ENCODE measurements around the gene OPHN1. TPM values are rescaled to one million over a fixed set of nuclear protein-coding genes. Genes with fewer than 3 reads are reported as not detected.

The OPHN1 gene
- total and polyA plus RNA-seq, 2 experiments from 2014 or later = 4.5 to 5.6 TPM

- 71% methylated on average over 6 of the region's 6 CpGs for WGBS (ENCODE audit: low lambda C conversion rate, missing lambda C conversion rate)
- no peaks in the 10 kb centered on the region for H3K4me1 ChIP-seq (ENCODE audit: insufficient read depth)
- H3K9me3 ChIP-seq (ENCODE audit: low read depth) = no peaks in the 10 kb centered on the region
- H3K9me2 ChIP-seq (replicated peaks; ENCODE audit: insufficient read depth) = no peaks in the 10 kb centered on the region
- no peak overlapping the region for H3K4me2 ChIP-seq
- no peak overlapping the region for H3K4me3 ChIP-seq
- TF ChIP-seq EZH2phosphoT487 (IDR thresholded peaks at IDR 0.05; ENCODE audit: low read depth, severe bottlenecking, unreplicated experiment) (no peak), EZH2 (IDR thresholded peaks at IDR 0.05; ENCODE audit: borderline replicate concordance) (no peak), CTCF (IDR thresholded peaks at IDR 0.05; ENCODE audit: poor library complexity) (no peak)
- no peaks in the 10 kb centered on the region for H3K36me3 ChIP-seq (replicated peaks; ENCODE audit: insufficient read depth, low read depth)
- no peak overlapping the region for H3K27ac ChIP-seq
- H3K79me2 ChIP-seq = no peaks in the 10 kb centered on the region
- no peak overlapping the region for H2AFZ ChIP-seq
- H3K27me3 ChIP-seq = no peaks in the 10 kb centered on the region
- no peaks in the 10 kb centered on the region for H4K20me1 ChIP-seq (ENCODE audit: insufficient read depth, poor library complexity, severe bottlenecking)
- DNase-seq (ENCODE audit: low spot score) = no peak
These were observed 29.8 kb downstream of the OPHN1 start for GRCh38 chrX:68403522-68403921.

- no peaks in the 10 kb centered on the region for H3K36me3 ChIP-seq (replicated peaks; ENCODE audit: insufficient read depth, low read depth)
- no peaks in the 10 kb centered on the region for H3K27me3 ChIP-seq
- no peaks in the 10 kb centered on the region for H3K9me2 ChIP-seq (replicated peaks; ENCODE audit: insufficient read depth)
- WGBS (ENCODE audit: low lambda C conversion rate, missing lambda C conversion rate) = 78% methylated on average over 2 of the region's 2 CpGs
- H3K4me2 ChIP-seq = no peak overlapping the region
- DNase-seq (ENCODE audit: low spot score) = no peak
- H3K4me1 ChIP-seq (ENCODE audit: insufficient read depth) = no peaks in the 10 kb centered on the region
- TF ChIP-seq EZH2 (IDR thresholded peaks at IDR 0.05; ENCODE audit: borderline replicate concordance) (no peak), EZH2phosphoT487 (IDR thresholded peaks at IDR 0.05; ENCODE audit: low read depth, severe bottlenecking, unreplicated experiment) (no peak), CTCF (IDR thresholded peaks at IDR 0.05; ENCODE audit: poor library complexity) (no peak)
- H4K20me1 ChIP-seq (ENCODE audit: insufficient read depth, poor library complexity, severe bottlenecking) = no peaks in the 10 kb centered on the region
- H3K9me3 ChIP-seq (ENCODE audit: low read depth) = no peaks in the 10 kb centered on the region
- H2AFZ ChIP-seq = no peak overlapping the region
- H3K79me2 ChIP-seq = no peaks in the 10 kb centered on the region
- no peak overlapping the region for H3K4me3 ChIP-seq
- H3K27ac ChIP-seq = no peak overlapping the region
These were observed 30.3 kb downstream of the OPHN1 start for GRCh38 chrX:68403038-68403437.

GRCh38 chrX:68402094-68402493, 31.2 kb downstream of the OPHN1 start:
- 83% methylated on average over 2 of the region's 2 CpGs for WGBS (ENCODE audit: low lambda C conversion rate, missing lambda C conversion rate)

More at GRCh38 chrX:68402094-68402493, 31.2 kb downstream of the OPHN1 start:
- H3K4me2 ChIP-seq = no peak overlapping the region
- no peaks in the 10 kb centered on the region for H3K27me3 ChIP-seq
- H3K4me1 ChIP-seq (ENCODE audit: insufficient read depth) = no peaks in the 10 kb centered on the region
- no peak for DNase-seq (ENCODE audit: low spot score)
- H3K9me3 ChIP-seq (ENCODE audit: low read depth) = no peaks in the 10 kb centered on the region
- H3K4me3 ChIP-seq = no peak overlapping the region
- TF ChIP-seq CTCF (IDR thresholded peaks at IDR 0.05; ENCODE audit: poor library complexity) (no peak), EZH2 (IDR thresholded peaks at IDR 0.05; ENCODE audit: borderline replicate concordance) (no peak), EZH2phosphoT487 (IDR thresholded peaks at IDR 0.05; ENCODE audit: low read depth, severe bottlenecking, unreplicated experiment) (no peak)
- H3K9me2 ChIP-seq (replicated peaks; ENCODE audit: insufficient read depth) = no peaks in the 10 kb centered on the region
- H2AFZ ChIP-seq = no peak overlapping the region
- no peaks in the 10 kb centered on the region for H3K36me3 ChIP-seq (replicated peaks; ENCODE audit: insufficient read depth, low read depth)
- no peaks in the 10 kb centered on the region for H4K20me1 ChIP-seq (ENCODE audit: insufficient read depth, poor library complexity, severe bottlenecking)
- H3K79me2 ChIP-seq = no peaks in the 10 kb centered on the region
- no peak overlapping the region for H3K27ac ChIP-seq

Measured in hepatocyte (in vitro differentiated cells).